H9 (cell line): ENCODE results near the gene WSCD1. TPM values are rescaled to one million over a fixed set of nuclear protein-coding genes. Genes with fewer than 3 reads are reported as not detected.

Experiments used
- DNase-seq: peaks from one replicate; pipeline ENCODE4 v3.0.0-alpha.2; 2017
- H2AFZ ChIP-seq: one replicate; pipeline ENCODE4 v1.6.1; 2013; ENCODE audit warnings: mild to moderate bottlenecking, low read length, control low read depth, moderate library complexity
- H2AK5ac ChIP-seq: 2 replicates; pipeline ENCODE4 v1.6.1; 2013; ENCODE audit warnings: low read length, control low read depth, mixed read lengths; ENCODE audit not compliant: insufficient read length
- H2BK120ac ChIP-seq: one replicate; pipeline ENCODE4 v1.6.1; 2013; ENCODE audit warnings: low read depth, mild to moderate bottlenecking, low read length, control low read depth, inconsistent platforms; ENCODE audit not compliant: poor library complexity, severe bottlenecking
- H2BK12ac ChIP-seq: 2 replicates; pipeline ENCODE4 v1.6.1; 2013; ENCODE audit warnings: low read length, control low read depth, mixed read lengths, low read depth; ENCODE audit not compliant: insufficient read length
- H2BK15ac ChIP-seq: 2 replicates; pipeline ENCODE4 v1.6.1; 2013; ENCODE audit warnings: low read depth, low read length, control low read depth
- H2BK20ac ChIP-seq: one replicate; pipeline ENCODE4 v1.6.1; 2013; ENCODE audit warnings: low read depth, mild to moderate bottlenecking, low read length, control low read depth, inconsistent platforms; ENCODE audit not compliant: poor library complexity, severe bottlenecking
- H2BK5ac ChIP-seq: 2 replicates; pipeline ENCODE4 v1.6.1; 2013; ENCODE audit warnings: low read length, control low read depth, mixed read lengths; ENCODE audit not compliant: insufficient read length
- H3K14ac ChIP-seq: 2 replicates; pipeline ENCODE4 v1.6.1; 2013; ENCODE audit warnings: low read length, control low read depth; ENCODE audit not compliant: insufficient read depth
- H3K18ac ChIP-seq: 2 replicates; pipeline ENCODE4 v1.6.1; 2013; ENCODE audit warnings: low read depth, mild to moderate bottlenecking, mixed read lengths, low read length, control low read depth; ENCODE audit not compliant: insufficient read length
- H3K23ac ChIP-seq: 2 replicates; pipeline ENCODE4 v1.6.1; 2013; ENCODE audit warnings: low read length, control low read depth, mixed read lengths, low read depth; ENCODE audit not compliant: insufficient read length
- H3K23me2 ChIP-seq: 2 replicates; pipeline ENCODE4 v1.6.1; 2013; ENCODE audit warnings: low read depth, mild to moderate bottlenecking, mixed read lengths, low read length, control low read depth; ENCODE audit not compliant: insufficient read length, poor library complexity, severe bottlenecking
- H3K27ac ChIP-seq: 2 replicates; pipeline ENCODE4 v1.5.1; 2013; ENCODE audit warnings: low read length, control low read depth, mixed read lengths, low read depth; ENCODE audit not compliant: insufficient read length
- H3K27me3 ChIP-seq: 2 replicates; pipeline ENCODE4 v1.6.1; 2013; ENCODE audit warnings: low read length, control low read depth, inconsistent platforms; ENCODE audit not compliant: insufficient read depth
- H3K4ac ChIP-seq: 2 replicates; pipeline ENCODE4 v1.6.1; 2013; ENCODE audit warnings: low read depth, mild to moderate bottlenecking, control low read depth, inconsistent platforms, low read length, moderate library complexity
- H3K4me1 ChIP-seq: 2 replicates; pipeline ENCODE4 v1.6.1; 2013; ENCODE audit warnings: low read length, control low read depth, inconsistent platforms; ENCODE audit not compliant: insufficient read depth
- H3K4me2 ChIP-seq: 2 replicates; pipeline ENCODE4 v1.6.1; 2013; ENCODE audit warnings: low read length, control low read depth, mixed read lengths; ENCODE audit not compliant: insufficient read length, insufficient read depth
- H3K56ac ChIP-seq: 2 replicates; pipeline ENCODE4 v1.6.1; 2013; ENCODE audit warnings: low read depth, mild to moderate bottlenecking, mixed read lengths, low read length, control low read depth; ENCODE audit not compliant: insufficient read length
- H3K79me1 ChIP-seq: 2 replicates; pipeline ENCODE4 v1.6.1; 2013; ENCODE audit warnings: low read depth, mild to moderate bottlenecking, moderate library complexity, low read length, control low read depth, inconsistent platforms; ENCODE audit not compliant: insufficient read depth, poor library complexity, severe bottlenecking
- H3K79me2 ChIP-seq: 2 replicates; pipeline ENCODE4 v1.6.1; 2013; ENCODE audit warnings: low read length, control low read depth, inconsistent platforms; ENCODE audit not compliant: insufficient read depth
- H3K9ac ChIP-seq: 2 replicates; pipeline ENCODE4 v1.6.1; 2013; ENCODE audit warnings: low read length, control low read depth, mixed read lengths; ENCODE audit not compliant: insufficient read length; ENCODE audit errors: extremely low read depth
- H3K9me3 ChIP-seq: one replicate; pipeline ENCODE4 v1.6.1; 2013; ENCODE audit warnings: low read depth, low read length, inconsistent platforms; ENCODE audit not compliant: control insufficient read depth
- H3T11ph ChIP-seq: one replicate; pipeline ENCODE4 v1.6.1; 2013; ENCODE audit warnings: mild to moderate bottlenecking, low read length, control low read depth, inconsistent platforms
- H4K20me1 ChIP-seq: one replicate; pipeline ENCODE4 v1.6.1; 2013; ENCODE audit not compliant: control insufficient read depth, insufficient read length, insufficient read depth
- H4K5ac ChIP-seq: 2 replicates; pipeline ENCODE4 v1.6.1; 2013; ENCODE audit warnings: low read depth, mild to moderate bottlenecking, mixed read lengths, low read length, control low read depth; ENCODE audit not compliant: insufficient read length
- H4K8ac ChIP-seq: replicated peaks from 2 replicates; pipeline ENCODE4 v1.6.1; 2013; ENCODE audit warnings: low read length, control low read depth, mixed read lengths, low read depth; ENCODE audit not compliant: insufficient read length
- H4K91ac ChIP-seq: 2 replicates; pipeline ENCODE4 v1.6.1; 2013; ENCODE audit warnings: low read depth, mild to moderate bottlenecking, moderate library complexity, mixed read lengths, low read length, control low read depth; ENCODE audit not compliant: insufficient read length
- H3K27ac Mint-ChIP-seq, 3 experiments: 2 replicates in 2 of 3; 3 replicates in 1 of 3; pipeline ENCODE4 v1.8.0; 2020 to 2021; ENCODE audit warnings: mixed read lengths in 3 of 3, mild to moderate bottlenecking in 1 of 3, moderate library complexity in 1 of 3
- H3K27me3 Mint-ChIP-seq: 2 replicates; pipeline ENCODE4 v1.8.0; 2021; ENCODE audit warnings: low read depth, mild to moderate bottlenecking, moderate library complexity, mixed read lengths
- H3K36me3 Mint-ChIP-seq, 3 experiments: 2 replicates in 2 of 3; 3 replicates in 1 of 3; pipeline ENCODE4 v1.8.0; 2020 to 2021; ENCODE audit warnings: low read depth in 3 of 3, mixed read lengths in 3 of 3; ENCODE audit not compliant: insufficient read depth in 1 of 3
- H3K4me1 Mint-ChIP-seq, 2 experiments: 2 replicates each; pipeline ENCODE4 v1.8.0; 2020; ENCODE audit warnings: mixed read lengths in 2 of 2
- H3K4me3 Mint-ChIP-seq, 2 experiments: 2 replicates in 1 of 2; 3 replicates in 1 of 2; pipeline ENCODE4 v1.8.0; 2020 to 2021; ENCODE audit warnings: mild to moderate bottlenecking in 2 of 2, mixed read lengths in 2 of 2, moderate library complexity in 1 of 2
- H3K9me3 Mint-ChIP-seq, 2 experiments: 2 replicates in 1 of 2; 3 replicates in 1 of 2; pipeline ENCODE4 v1.8.0; 2020; ENCODE audit warnings: mild to moderate bottlenecking in 2 of 2, mixed read lengths in 2 of 2, moderate library complexity in 1 of 2
- CTCF ChIP-seq: fragments of 200-600 bp; sonication (generic); conservative IDR thresholded peaks from 3 replicates; pipeline ENCODE4 v1.8.0; 2021; ENCODE audit warnings: antibody characterized with exemption, mild to moderate bottlenecking
- WGBS: extraction: QIAGEN DNeasy Blood & Tissue Kit; methylation state at CpG from one replicate; pipeline ENCODE4 v1.1.7; 2013; ENCODE audit warnings: missing lambda C conversion rate, low lambda C conversion rate, mixed read lengths; ENCODE audit not compliant: insufficient read length; ENCODE audit errors: extremely low coverage; 5-methylcytosine and 5-hydroxymethylcytosine counted together
- total RNA-seq: library from RNA; stranded (reverse); gene quantifications from 2 replicates; pipeline ENCODE4 v1.2.1, GENCODE V29; 2021

The WSCD1 gene
- total RNA-seq, 1 experiment from 2014 or later = 33.6 TPM

DNA sequence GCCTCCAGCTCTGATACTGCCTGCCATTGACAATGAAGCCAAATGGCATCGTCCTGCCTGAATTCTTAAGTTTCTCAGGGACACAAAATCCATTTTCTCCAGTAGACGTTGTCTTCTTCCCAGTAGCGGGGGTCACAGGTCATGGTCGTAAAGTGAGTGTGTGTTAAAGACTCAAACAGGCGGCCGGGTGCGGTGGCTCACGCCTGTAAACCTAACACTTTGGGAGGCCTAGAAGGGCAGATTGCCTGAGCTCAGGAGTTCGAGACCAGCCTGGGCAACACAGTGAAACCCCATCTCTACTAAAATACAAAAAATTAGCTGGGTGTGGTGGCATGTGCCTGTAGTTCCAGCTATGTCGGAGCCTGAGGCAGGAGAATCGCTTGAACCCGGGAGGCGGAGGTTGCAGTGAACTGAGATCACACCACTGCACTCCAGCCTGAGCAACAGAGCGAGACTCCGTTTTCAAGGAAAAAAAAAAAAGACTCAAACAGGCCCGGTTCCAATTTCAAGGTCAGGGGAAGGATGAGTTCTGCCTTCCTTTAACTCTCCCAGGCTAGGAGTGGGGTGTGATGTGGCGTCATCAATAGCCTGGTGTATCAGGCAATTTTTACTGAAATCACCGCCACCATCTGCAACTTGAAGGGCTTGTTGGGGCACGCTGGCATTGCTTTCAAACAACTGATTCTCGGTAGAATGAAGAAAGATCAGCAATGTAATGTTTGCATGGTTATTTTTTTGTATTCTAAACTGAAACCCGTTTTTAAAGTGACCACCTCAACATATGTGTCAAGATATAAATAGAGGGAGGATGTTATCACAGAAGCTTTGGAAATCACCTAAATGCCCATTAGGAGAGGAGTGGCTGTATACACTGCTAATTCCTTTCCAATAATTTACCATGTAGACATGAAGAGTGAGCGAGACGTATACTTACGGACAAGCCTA lies 91.0 kb downstream of the WSCD1 start:
- DNase-seq = peak; percentile 22
- no peak overlapping the region; the same call in 1 of the 2 replicates for H3K14ac ChIP-seq
- no peak overlapping the region for H3K4ac ChIP-seq
- H3T11ph ChIP-seq = no peak overlapping the region
- no CpG with 5 or more reads among the region's 24 CpGs for WGBS
- no peak overlapping the region for H2BK15ac ChIP-seq
- no peak overlapping the region for H2AFZ ChIP-seq
- H2BK20ac ChIP-seq = no peak overlapping the region
- no peaks in the 10 kb centered on the region for H3K36me3 Mint-ChIP-seq
- no peak overlapping the region for H2BK12ac ChIP-seq
- H4K91ac ChIP-seq = no peak overlapping the region
- peaks cover 3% of the 10 kb centered on the region for H3K27me3 Mint-ChIP-seq
- no peaks in the 10 kb centered on the region for H3K27me3 ChIP-seq
- H3K18ac ChIP-seq = no peak overlapping the region
- H2BK120ac ChIP-seq = no peak overlapping the region
- no peaks in the 10 kb centered on the region for H4K20me1 ChIP-seq
- H3K23me2 ChIP-seq = no peaks in the 10 kb centered on the region
- H3K79me1 ChIP-seq = no peaks in the 10 kb centered on the region
- H2AK5ac ChIP-seq = no peak overlapping the region
- peak overlapping the region in 2 of 3 experiments; percentile 73 to 76; a peak in 3 of 7 replicates for H3K27ac Mint-ChIP-seq
- H3K4me2 ChIP-seq = no peak overlapping the region
- H3K4me1 Mint-ChIP-seq = peaks cover 35 to 39% of the 10 kb centered on the region in 2 experiments
- no peak overlapping the region for H4K5ac ChIP-seq
- no peak overlapping the region for H3K4me3 Mint-ChIP-seq
- no peaks in the 10 kb centered on the region for H3K9me3 Mint-ChIP-seq
- no peak for TF ChIP-seq CTCF
- H3K56ac ChIP-seq = no peak overlapping the region
- H4K8ac ChIP-seq = no peak overlapping the region
- no peaks in the 10 kb centered on the region for H3K9me3 ChIP-seq
- no peak overlapping the region for H3K23ac ChIP-seq
- no peak overlapping the region for H2BK5ac ChIP-seq
- H3K27ac ChIP-seq = no peak overlapping the region
- peaks cover 5% of the 10 kb centered on the region; the same call in 1 of the 2 replicates for H3K4me1 ChIP-seq
- no peak overlapping the region for H3K9ac ChIP-seq
- no peaks in the 10 kb centered on the region for H3K79me2 ChIP-seq
